MM.1S (cell line): ENCODE data around the gene CCL16.

Source experiments
- CTCF ChIP-seq: fragments of 300-600 bp; sonication (generic); IDR thresholded peaks from 2 replicates; pipeline ENCODE4 v1.5.1; 2016; ENCODE audit warnings: antibody characterized with exemption, low read length, mixed read lengths
- EZH2 ChIP-seq: fragments of 300-600 bp; sonication (generic); optimal IDR thresholded peaks from 2 replicates; pipeline ENCODE3; 2017; ENCODE audit warnings: low read depth, mild to moderate bottlenecking, antibody characterized with exemption, low read length, mixed read lengths
- EZH2phosphoT487 ChIP-seq: fragments of 300-600 bp; sonication (generic); IDR thresholded peaks from 2 replicates; pipeline ENCODE4 v1.6.1; 2018; ENCODE audit warnings: antibody characterized with exemption, low read length

- no peak for TF ChIP-seq CTCF
- no peak for TF ChIP-seq EZH2phosphoT487
- TF ChIP-seq EZH2: no peak
Measured at GRCh38 chr17:35982409-35983191, 1.3 kb upstream of the CCL16 start.
